Heart left ventricle (tissue), 13 donors: ENCODE results near the gene VMP1.

Experiments
- POLR2A ChIP-seq, 2 donors: fragments of 450-650 bp; IDR thresholded peaks; one replicate each; pipeline ENCODE4 v1.6.1; 2017; ENCODE audit warnings: antibody characterized with exemption in 2 of 2, mild to moderate bottlenecking in 2 of 2, moderate library complexity in 2 of 2
- TF ChIP-seq, protein P1 (sequence below), 12 donors: fragments of 200-600 bp; sonication (generic) in 4 of 12; IDR thresholded peaks; one replicate each; pipeline versions ENCODE4 v1.5.0 to v1.8.0; 2018 to 2022; ENCODE audit warnings: antibody characterized with exemption in 12 of 12, mild to moderate bottlenecking in 5 of 12
- donor health status: ischemic (EF 13 %, LVEDD 7.1; RV severe dilation, severe dysfunction).
- donor health status: DM: no; HTN: yes; CAD: no.
- donor health status: DM: no; HTN: no; CAD: no.
- donor health status: ischemic (EF 25% LVEDD 6.9; RV normal size, moderate dysfunction).
- donor health status: ischemic (EF 25% LVEDD 5.7; RV mildly dilated, moderate dysfunction).
- donor health status: ischemic (EF 35%, LVEDD 5.7; RV mildly dilated, moderate dysfunction).
- donor health status: nonischemic (EF 11% LVEDD 7.7; RV severe dilation, severe dysfunction).
- donor health status: DM: yes; HTN: yes; CAD: no.
- donor health status: PGD.
- donor health status: ischemic (EF 29% LVEDD 5.4; RV normal size, mild dysfunction).
- donor health status: nonischemic (EF 23%, LVEDD 6.1; RV moderate dilation, normal function).

DNA sequence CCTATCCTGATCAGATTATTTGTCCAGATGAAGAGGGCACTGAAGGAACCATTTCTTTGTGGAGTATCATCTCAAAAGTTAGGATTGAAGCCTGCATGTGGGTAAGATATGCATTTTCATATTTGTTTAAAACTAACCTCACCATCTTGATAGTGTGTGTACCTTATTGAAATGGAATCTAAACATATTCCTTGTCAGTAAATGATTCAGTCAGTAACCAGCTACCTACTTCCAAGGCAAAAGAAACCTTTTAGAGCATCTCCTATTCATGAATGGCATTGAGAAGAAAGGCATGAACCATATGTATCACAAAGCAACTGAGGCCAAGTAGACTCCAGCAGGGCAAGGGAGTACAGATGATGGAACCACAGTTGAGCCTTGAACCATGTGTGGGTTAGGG lies 57.6 kb downstream of the VMP1 start:
- TF ChIP-seq, protein P1, sequence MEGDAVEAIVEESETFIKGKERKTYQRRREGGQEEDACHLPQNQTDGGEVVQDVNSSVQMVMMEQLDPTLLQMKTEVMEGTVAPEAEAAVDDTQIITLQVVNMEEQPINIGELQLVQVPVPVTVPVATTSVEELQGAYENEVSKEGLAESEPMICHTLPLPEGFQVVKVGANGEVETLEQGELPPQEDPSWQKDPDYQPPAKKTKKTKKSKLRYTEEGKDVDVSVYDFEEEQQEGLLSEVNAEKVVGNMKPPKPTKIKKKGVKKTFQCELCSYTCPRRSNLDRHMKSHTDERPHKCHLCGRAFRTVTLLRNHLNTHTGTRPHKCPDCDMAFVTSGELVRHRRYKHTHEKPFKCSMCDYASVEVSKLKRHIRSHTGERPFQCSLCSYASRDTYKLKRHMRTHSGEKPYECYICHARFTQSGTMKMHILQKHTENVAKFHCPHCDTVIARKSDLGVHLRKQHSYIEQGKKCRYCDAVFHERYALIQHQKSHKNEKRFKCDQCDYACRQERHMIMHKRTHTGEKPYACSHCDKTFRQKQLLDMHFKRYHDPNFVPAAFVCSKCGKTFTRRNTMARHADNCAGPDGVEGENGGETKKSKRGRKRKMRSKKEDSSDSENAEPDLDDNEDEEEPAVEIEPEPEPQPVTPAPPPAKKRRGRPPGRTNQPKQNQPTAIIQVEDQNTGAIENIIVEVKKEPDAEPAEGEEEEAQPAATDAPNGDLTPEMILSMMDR (IDR thresholded peaks at IDR 0.05) = no peak
- no peak for TF ChIP-seq POLR2A (IDR thresholded peaks at IDR 0.05)
